GM23338 (cell line): ENCODE measurements around the gene KLHL7. TPM values are rescaled to one million over a fixed set of nuclear protein-coding genes. Genes with fewer than 3 reads are reported as not detected.
A peak's percentile ranks its signal among the peaks of the same experiment; 100 is the strongest.

Source experiments
- ATAC-seq: fragments of 200-7000 bp; cut with Tn5 transposase; 3 replicates; pipeline ENCODE4 v1.9.1; 2020
- DNase-seq: peaks from one replicate; pipeline ENCODE4 v3.0.0-alpha.2; 2015; ENCODE audit warnings: low spot score
- H2AFZ ChIP-seq: fragments of 200-600 bp; sonication (generic); 2 replicates; pipeline ENCODE4 v1.8.0; 2016; ENCODE audit warnings: antibody characterized with exemption, mild to moderate bottlenecking, moderate library complexity
- H3F3A ChIP-seq: fragments of 200-600 bp; sonication (generic); replicated peaks from 2 replicates; pipeline ENCODE4 v1.8.0; 2017; ENCODE audit warnings: antibody characterized with exemption, mixed run types, low read depth
- H3K27ac ChIP-seq: fragments of 200-600 bp; sonication (generic); 2 replicates; pipeline ENCODE4 v1.6.1; 2016; ENCODE audit warnings: low read depth
- H3K27me3 ChIP-seq: fragments of 200-600 bp; sonication (generic); 2 replicates; pipeline ENCODE4 v1.8.0; 2016; ENCODE audit warnings: mild to moderate bottlenecking, mixed run types, moderate library complexity; ENCODE audit not compliant: insufficient read depth
- H3K36me3 ChIP-seq: fragments of 200-600 bp; sonication (generic); 2 replicates; pipeline ENCODE4 v1.8.0; 2016; ENCODE audit warnings: mild to moderate bottlenecking; ENCODE audit not compliant: insufficient read depth
- H3K4me1 ChIP-seq: fragments of 200-600 bp; sonication (generic); 2 replicates; pipeline ENCODE4 v1.8.0; 2016; ENCODE audit warnings: mild to moderate bottlenecking, moderate library complexity; ENCODE audit not compliant: insufficient read depth
- H3K4me2 ChIP-seq: fragments of 200-600 bp; sonication (generic); 2 replicates; pipeline ENCODE4 v1.7.1; 2017; ENCODE audit warnings: mixed run types
- H3K4me3 ChIP-seq: fragments of 200-600 bp; sonication (generic); 2 replicates; pipeline ENCODE4 v1.6.1; 2016; ENCODE audit warnings: mixed run types
- H3K79me2 ChIP-seq: fragments of 200-600 bp; sonication (generic); replicated peaks from 2 replicates; pipeline ENCODE4 v1.8.0; 2017; ENCODE audit warnings: mild to moderate bottlenecking; ENCODE audit not compliant: insufficient read depth
- H3K9me2 ChIP-seq: fragments of 200-600 bp; sonication (generic); 2 replicates; pipeline ENCODE4 v1.8.0; 2017; ENCODE audit not compliant: insufficient read depth
- H4K20me1 ChIP-seq: fragments of 200-600 bp; sonication (generic); replicated peaks from 2 replicates; pipeline ENCODE4 v1.8.0; 2017; ENCODE audit warnings: mild to moderate bottlenecking; ENCODE audit not compliant: insufficient read depth
- H3K27ac Mint-ChIP-seq: 2 replicates; pipeline ENCODE4 v1.8.0; 2020; ENCODE audit warnings: inconsistent platforms, mild to moderate bottlenecking, moderate library complexity, mixed read lengths
- H3K27me3 Mint-ChIP-seq: 3 replicates; pipeline ENCODE4 v1.8.0; 2022; ENCODE audit warnings: low read depth, mild to moderate bottlenecking, moderate library complexity, mixed read lengths, inconsistent platforms; ENCODE audit not compliant: insufficient read depth, poor library complexity
- H3K36me3 Mint-ChIP-seq: 3 replicates; pipeline ENCODE4 v1.8.0; 2021; ENCODE audit warnings: low read depth, mild to moderate bottlenecking, inconsistent platforms, moderate library complexity, mixed read lengths
- H3K4me1 Mint-ChIP-seq: 3 replicates; pipeline ENCODE4 v1.8.0; 2020; ENCODE audit warnings: mild to moderate bottlenecking, inconsistent platforms, mixed read lengths
- H3K4me3 Mint-ChIP-seq: 3 replicates; pipeline ENCODE4 v1.8.0; 2021; ENCODE audit warnings: moderate library complexity, mild to moderate bottlenecking, inconsistent platforms, mixed read lengths
- H3K9me3 Mint-ChIP-seq: 3 replicates; pipeline ENCODE4 v1.8.0; 2020; ENCODE audit warnings: moderate library complexity, mild to moderate bottlenecking, inconsistent platforms, mixed read lengths
- CREB1 ChIP-seq: fragments of 250-450 bp; sonication (Bioruptor Pico); IDR thresholded peaks from 2 replicates; pipeline ENCODE4 v1.5.0; 2020; ENCODE audit warnings: low read depth, mild to moderate bottlenecking, moderate library complexity
- EZH2phosphoT487 ChIP-seq: fragments of 200-600 bp; sonication (generic); IDR thresholded peaks from one replicate; pipeline ENCODE4 v1.8.1; 2018; ENCODE audit warnings: antibody characterized with exemption; ENCODE audit not compliant: unreplicated experiment
- JUNB ChIP-seq: IDR thresholded peaks from one replicate; pipeline ENCODE4 v1.6.1; 2016; ENCODE audit warnings: antibody characterized with exemption; ENCODE audit not compliant: unreplicated experiment
- NANOG ChIP-seq: IDR thresholded peaks from 2 replicates; pipeline ENCODE4 v1.6.1; 2016; ENCODE audit warnings: antibody characterized with exemption, borderline replicate concordance
- ZNF114 ChIP-seq: fragments of 250-450 bp; sonication (Bioruptor Pico); IDR thresholded peaks from 2 replicates; pipeline ENCODE4 v1.5.0; 2020; ENCODE audit warnings: mild to moderate bottlenecking, moderate library complexity
- polyA plus RNA-seq: library from polyadenylated mRNA; unstranded; fragments of >200 nt; fragmentation: Nextera tagmentation; extraction: Ambion mirVana; gene quantifications from 2 replicates; pipeline ENCODE4 v1.2.1, GENCODE V29; 2016
- total RNA-seq: library from RNA; depleted of rRNA; stranded (reverse); fragments of >200 nt; shearing (Covaris generic); gene quantifications from 2 replicates; pipeline ENCODE4 v1.2.3, GENCODE V29; 2014
- TF ChIP-seq, protein P1 (sequence below): IDR thresholded peaks from 2 replicates; pipeline ENCODE4 v1.6.1; 2016; ENCODE audit warnings: antibody characterized with exemption
- TF ChIP-seq, protein P2 (sequence below): IDR thresholded peaks from one replicate; pipeline ENCODE4 v1.6.1; 2018; ENCODE audit warnings: antibody characterized with exemption; ENCODE audit not compliant: unreplicated experiment

Gene KLHL7
- total and polyA plus RNA-seq, 2 experiments from 2014 or later = 92.5 to 119 TPM

- peaks cover 10% of the 10 kb centered on the region for H3K27me3 Mint-ChIP-seq
- H3K4me1 Mint-ChIP-seq = peaks cover 65% of the 10 kb centered on the region
- H3K27me3 ChIP-seq = no peaks in the 10 kb centered on the region
- H3K27ac Mint-ChIP-seq = no peak overlapping the region
- peaks cover 12% of the 10 kb centered on the region; the same call in 2 of the 3 replicates for H3K36me3 Mint-ChIP-seq
- peaks cover 65% of the 10 kb centered on the region for H3K4me1 ChIP-seq
- TF ChIP-seq JUNB (no peak), CREB1 (no peak), ZNF114 (CRISPR knock-in tag) (no peak), NANOG (no peak)
- TF ChIP-seq, protein P1, sequence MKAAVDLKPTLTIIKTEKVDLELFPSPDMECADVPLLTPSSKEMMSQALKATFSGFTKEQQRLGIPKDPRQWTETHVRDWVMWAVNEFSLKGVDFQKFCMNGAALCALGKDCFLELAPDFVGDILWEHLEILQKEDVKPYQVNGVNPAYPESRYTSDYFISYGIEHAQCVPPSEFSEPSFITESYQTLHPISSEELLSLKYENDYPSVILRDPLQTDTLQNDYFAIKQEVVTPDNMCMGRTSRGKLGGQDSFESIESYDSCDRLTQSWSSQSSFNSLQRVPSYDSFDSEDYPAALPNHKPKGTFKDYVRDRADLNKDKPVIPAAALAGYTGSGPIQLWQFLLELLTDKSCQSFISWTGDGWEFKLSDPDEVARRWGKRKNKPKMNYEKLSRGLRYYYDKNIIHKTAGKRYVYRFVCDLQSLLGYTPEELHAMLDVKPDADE = no peak
- TF ChIP-seq, protein P2, sequence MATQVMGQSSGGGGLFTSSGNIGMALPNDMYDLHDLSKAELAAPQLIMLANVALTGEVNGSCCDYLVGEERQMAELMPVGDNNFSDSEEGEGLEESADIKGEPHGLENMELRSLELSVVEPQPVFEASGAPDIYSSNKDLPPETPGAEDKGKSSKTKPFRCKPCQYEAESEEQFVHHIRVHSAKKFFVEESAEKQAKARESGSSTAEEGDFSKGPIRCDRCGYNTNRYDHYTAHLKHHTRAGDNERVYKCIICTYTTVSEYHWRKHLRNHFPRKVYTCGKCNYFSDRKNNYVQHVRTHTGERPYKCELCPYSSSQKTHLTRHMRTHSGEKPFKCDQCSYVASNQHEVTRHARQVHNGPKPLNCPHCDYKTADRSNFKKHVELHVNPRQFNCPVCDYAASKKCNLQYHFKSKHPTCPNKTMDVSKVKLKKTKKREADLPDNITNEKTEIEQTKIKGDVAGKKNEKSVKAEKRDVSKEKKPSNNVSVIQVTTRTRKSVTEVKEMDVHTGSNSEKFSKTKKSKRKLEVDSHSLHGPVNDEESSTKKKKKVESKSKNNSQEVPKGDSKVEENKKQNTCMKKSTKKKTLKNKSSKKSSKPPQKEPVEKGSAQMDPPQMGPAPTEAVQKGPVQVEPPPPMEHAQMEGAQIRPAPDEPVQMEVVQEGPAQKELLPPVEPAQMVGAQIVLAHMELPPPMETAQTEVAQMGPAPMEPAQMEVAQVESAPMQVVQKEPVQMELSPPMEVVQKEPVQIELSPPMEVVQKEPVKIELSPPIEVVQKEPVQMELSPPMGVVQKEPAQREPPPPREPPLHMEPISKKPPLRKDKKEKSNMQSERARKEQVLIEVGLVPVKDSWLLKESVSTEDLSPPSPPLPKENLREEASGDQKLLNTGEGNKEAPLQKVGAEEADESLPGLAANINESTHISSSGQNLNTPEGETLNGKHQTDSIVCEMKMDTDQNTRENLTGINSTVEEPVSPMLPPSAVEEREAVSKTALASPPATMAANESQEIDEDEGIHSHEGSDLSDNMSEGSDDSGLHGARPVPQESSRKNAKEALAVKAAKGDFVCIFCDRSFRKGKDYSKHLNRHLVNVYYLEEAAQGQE = no peak
- no peaks in the 10 kb centered on the region for H3K36me3 ChIP-seq
- H2AFZ ChIP-seq = no peak overlapping the region
- no peaks in the 10 kb centered on the region for H3K9me3 Mint-ChIP-seq
- H3F3A ChIP-seq = peaks cover 11% of the 10 kb centered on the region; the same call in 1 of the 2 replicates
- H3K27ac ChIP-seq = no peak overlapping the region
- ATAC-seq (no peak), DNase-seq (no peak)
- 0 out of 2 replicates have a peak overlapping the region, but pooled peaks have one; percentile 97 for H3K4me3 ChIP-seq
- H4K20me1 ChIP-seq = peaks cover 22% of the 10 kb centered on the region; the same call in 1 of the 2 replicates
- H3K4me3 Mint-ChIP-seq = peak overlapping the region; percentile 99; the same call in 1 of the 3 replicates
- peaks cover 86% of the 10 kb centered on the region for H3K79me2 ChIP-seq
- H3K4me2 ChIP-seq = peak overlapping the region; percentile 99
- no peaks in the 10 kb centered on the region for H3K9me2 ChIP-seq
Observed at GRCh38 chr7:23109470-23109869, 3.9 kb downstream of the KLHL7 start.

- H3K27ac ChIP-seq = peak overlapping the region; percentile 93
- peak overlapping the region; percentile 98 for H3K27ac Mint-ChIP-seq
- no peak overlapping the region for H3K4me3 Mint-ChIP-seq
- no peaks in the 10 kb centered on the region for H3K36me3 ChIP-seq
- ATAC-seq (no peak), DNase-seq (no peak)
- peaks cover 79% of the 10 kb centered on the region for H3K4me1 ChIP-seq
- no peaks in the 10 kb centered on the region for H3K9me3 Mint-ChIP-seq
- H3K4me2 ChIP-seq = peak overlapping the region; percentile 17
- no peak overlapping the region for H2AFZ ChIP-seq
- H3F3A ChIP-seq = peaks cover 14% of the 10 kb centered on the region; the same call in 1 of the 2 replicates
- H3K27me3 Mint-ChIP-seq = peaks cover 7% of the 10 kb centered on the region
- peaks cover 17% of the 10 kb centered on the region for H3K36me3 Mint-ChIP-seq
- no peaks in the 10 kb centered on the region for H3K27me3 ChIP-seq
- H3K9me2 ChIP-seq = no peaks in the 10 kb centered on the region
- peaks cover 90% of the 10 kb centered on the region for H3K79me2 ChIP-seq
- peaks cover 88% of the 10 kb centered on the region for H3K4me1 Mint-ChIP-seq
- TF ChIP-seq EZH2phosphoT487 = no peak
- no peak for TF ChIP-seq JUNB
- 0 out of 2 replicates have a peak overlapping the region, but pooled peaks have one; percentile 8 for H3K4me3 ChIP-seq
- H4K20me1 ChIP-seq = no peaks in the 10 kb centered on the region; the same call in 1 of the 2 replicates
Observed at GRCh38 chr7:23114896-23115295, 9.3 kb downstream of the KLHL7 start.
